Choroid plexus epithelial cell (primary cell): ENCODE data around the gene TMSB10.
A peak's percentile ranks its signal among the peaks of the same experiment; 100 is the strongest.

Experiments
- DNase-seq: peaks from one replicate; pipeline ENCODE4 v3.0.0-alpha.2; 2010; ENCODE audit warnings: low read depth
- H3K4me3 ChIP-seq: 2 replicates; pipeline ENCODE4 v1.5.1; 2011; ENCODE audit warnings: low read depth, mild to moderate bottlenecking, control low read depth, low read length, moderate library complexity
- TF ChIP-seq, protein P1 (sequence below): conservative IDR thresholded peaks from 2 replicates; pipeline ENCODE4 v1.5.1; 2011; ENCODE audit warnings: low read depth, mild to moderate bottlenecking, control low read depth, inconsistent platforms, low read length, moderate library complexity

TMSB10 gene

DNA sequence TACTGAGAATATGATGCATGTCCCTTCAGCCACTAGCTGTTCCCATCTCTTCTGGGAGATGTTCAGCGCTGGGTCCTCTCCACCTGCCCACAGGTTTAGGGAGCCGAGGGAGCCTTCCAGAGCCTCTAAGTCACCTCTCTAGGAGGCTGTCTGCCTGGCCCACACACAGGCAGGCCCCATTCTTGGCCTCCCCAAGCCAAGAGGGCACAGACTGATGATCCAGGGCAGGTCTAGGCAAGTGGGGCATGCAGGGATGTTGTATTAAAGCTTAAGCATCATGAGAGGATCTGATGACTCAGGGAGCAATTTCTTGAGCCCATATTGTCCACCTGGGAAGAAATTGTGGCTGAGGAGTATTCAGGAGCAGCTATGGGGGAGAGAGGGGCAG, 19.9 kb downstream of the TMSB10 start:
- no peak overlapping the region for H3K4me3 ChIP-seq
- no peak for DNase-seq
- TF ChIP-seq, protein P1, sequence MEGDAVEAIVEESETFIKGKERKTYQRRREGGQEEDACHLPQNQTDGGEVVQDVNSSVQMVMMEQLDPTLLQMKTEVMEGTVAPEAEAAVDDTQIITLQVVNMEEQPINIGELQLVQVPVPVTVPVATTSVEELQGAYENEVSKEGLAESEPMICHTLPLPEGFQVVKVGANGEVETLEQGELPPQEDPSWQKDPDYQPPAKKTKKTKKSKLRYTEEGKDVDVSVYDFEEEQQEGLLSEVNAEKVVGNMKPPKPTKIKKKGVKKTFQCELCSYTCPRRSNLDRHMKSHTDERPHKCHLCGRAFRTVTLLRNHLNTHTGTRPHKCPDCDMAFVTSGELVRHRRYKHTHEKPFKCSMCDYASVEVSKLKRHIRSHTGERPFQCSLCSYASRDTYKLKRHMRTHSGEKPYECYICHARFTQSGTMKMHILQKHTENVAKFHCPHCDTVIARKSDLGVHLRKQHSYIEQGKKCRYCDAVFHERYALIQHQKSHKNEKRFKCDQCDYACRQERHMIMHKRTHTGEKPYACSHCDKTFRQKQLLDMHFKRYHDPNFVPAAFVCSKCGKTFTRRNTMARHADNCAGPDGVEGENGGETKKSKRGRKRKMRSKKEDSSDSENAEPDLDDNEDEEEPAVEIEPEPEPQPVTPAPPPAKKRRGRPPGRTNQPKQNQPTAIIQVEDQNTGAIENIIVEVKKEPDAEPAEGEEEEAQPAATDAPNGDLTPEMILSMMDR, result no peak

DNA sequence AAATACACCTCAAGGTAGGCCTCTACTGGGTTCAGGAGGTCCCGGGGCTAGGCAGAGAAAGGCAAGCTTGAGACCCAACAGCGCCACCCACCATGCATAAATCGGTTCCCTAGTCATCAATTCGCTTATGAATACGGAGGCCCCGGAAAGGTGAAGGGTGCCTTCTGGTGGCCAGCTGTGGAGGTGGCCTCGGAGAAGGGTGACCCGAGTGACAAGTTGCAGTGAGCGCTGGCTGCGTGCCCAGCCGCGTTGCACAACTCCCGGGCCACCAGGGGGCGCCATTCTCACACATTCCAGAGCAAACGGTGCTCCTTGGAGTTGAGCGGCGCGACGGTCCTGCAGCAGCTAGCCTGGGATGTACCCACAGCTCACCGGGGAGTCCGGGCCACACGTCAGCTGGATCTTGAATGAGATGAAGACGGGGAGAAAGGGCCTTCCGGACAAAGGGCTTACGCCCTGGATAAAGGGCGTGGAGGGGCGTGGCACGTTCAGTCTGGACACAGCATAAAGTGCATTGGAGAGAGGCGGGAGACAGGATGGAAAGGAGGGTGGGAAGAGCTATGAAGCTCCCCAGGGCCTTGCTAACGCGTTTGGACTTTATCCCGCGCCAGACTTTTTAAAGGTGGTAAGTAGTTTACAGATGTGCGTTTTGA, 20.4 kb downstream of the TMSB10 start:
- TF ChIP-seq, protein P1, result peak; percentile 91
- peak overlapping the region; percentile 52 for H3K4me3 ChIP-seq
- peak; percentile 89 for DNase-seq

DNA sequence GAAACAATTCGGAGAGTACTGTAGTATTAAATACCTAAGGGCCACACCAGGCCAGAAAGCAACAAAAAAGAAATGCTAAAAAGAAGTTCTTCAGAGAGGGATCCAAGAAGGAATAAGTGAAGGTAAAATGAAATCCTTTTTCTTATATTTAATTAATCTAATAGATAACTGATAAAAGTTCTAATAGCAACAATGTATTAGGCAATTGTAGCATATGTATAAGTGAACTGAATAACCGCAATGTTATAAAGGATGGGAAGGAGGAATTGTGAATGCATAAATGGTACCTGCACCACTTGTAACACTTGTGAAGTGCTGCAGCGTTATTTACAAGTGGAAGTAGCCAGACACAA, 21.8 kb downstream of the TMSB10 start:
- TF ChIP-seq, protein P1, result no peak
- no peak for DNase-seq
- H3K4me3 ChIP-seq, result no peak overlapping the region

DNA sequence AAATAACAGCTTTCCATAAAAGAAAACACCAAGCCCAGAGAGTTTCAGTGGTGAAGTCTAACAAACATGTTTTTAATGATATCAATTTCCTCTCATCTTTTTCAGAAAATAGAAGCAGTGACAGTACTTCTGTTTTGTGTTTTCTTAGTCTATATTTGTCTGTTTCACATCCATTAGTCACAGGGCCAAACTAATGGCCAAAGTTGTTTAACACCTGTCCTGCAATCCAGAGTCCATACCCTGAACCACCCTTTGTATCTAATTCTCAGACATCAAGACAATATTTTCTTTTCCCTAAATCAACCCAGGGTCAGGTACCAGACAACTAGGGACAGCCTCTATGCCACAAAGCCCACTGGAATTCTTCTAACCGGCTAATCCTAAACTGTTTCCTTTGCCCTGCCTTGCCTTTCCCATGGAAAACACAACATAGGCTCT, 25.9 kb downstream of the TMSB10 start:
- H3K4me3 ChIP-seq, result no peak overlapping the region
- DNase-seq, result no peak
- TF ChIP-seq, protein P1, result no peak

DNA sequence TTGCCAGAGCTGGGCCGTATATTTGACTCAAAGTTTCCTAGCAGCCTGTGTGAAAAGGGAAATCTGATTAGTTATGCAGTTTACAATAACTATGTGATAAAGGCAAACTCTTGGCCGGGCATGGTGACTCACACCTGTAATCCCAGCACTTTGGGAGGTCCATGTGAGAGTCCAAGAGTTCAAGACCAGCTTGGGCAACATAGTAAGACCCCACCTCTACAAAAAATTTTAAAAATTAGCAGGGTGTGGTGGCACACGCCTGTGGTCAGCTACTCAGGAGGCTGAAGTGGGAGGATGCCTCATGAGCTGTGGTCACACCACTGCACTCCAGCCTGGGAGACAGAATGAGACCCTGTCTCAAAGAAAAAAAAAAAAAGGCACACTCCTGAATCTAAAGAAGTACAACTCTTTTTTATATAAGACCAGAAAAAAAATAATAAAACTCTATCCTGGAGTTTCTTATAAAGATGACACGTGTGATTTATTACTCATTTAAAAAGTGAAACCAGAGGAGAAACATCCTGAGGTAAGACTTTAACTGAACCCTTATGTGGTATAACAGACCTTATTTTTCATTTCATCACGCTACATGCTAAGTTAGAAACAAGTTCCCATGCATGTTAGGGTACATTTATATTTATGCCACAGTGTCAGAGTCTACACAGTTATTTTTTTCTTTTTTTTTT, 32.9 kb downstream of the TMSB10 start:
- H3K4me3 ChIP-seq, result no peak overlapping the region
- DNase-seq, result peak; percentile 23
- TF ChIP-seq, protein P1, result no peak

DNA sequence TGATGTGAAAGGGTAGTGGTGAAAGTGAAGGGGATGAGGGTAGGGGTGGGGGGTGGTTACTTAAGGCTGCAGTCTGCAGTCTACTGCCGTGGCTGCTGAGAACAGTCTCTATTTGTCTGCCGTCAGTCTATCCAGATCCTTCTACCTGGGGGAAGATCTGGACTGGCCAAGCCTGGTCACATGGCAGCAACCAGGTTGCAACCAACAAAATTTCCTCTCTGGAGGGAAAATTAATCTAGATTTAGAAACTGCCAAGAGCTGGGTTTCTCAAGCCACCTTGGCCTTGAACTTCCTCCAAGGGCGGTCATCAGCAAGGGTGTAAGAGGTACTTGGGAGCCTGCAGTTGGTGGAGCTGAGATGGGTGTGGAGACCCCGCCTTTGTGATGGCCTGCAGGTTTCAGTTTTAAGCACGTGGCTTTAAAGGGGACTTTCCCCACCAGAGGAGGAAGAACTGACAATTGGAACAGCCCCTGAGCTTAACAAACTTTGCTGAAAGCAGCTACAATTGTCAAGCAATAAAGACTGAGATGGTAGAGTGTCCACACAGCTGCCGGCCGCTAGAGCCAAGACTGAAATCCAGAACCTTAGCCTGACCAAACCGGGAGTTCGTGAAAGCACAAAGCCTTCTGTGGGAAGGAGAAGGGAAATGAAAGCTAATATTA, 34.1 kb downstream of the TMSB10 start:
- H3K4me3 ChIP-seq, result no peak overlapping the region
- TF ChIP-seq, protein P1, result no peak
- no peak for DNase-seq
